Lung (tissue), 12 donors: Measurements from ENCODE around the gene TMEM169. TPM values are rescaled to one million over a fixed set of nuclear protein-coding genes. Genes with fewer than 3 reads are reported as not detected.

Experiments used
- ATAC-seq: fragments of 200-7000 bp; cut with Tn5 transposase; one replicate; pipeline ENCODE4 v1.9.1; 2020; ENCODE audit warnings: moderate number of reproducible peaks; ENCODE audit not compliant: insufficient read depth, low FRiP score
- DNase-seq, 3 donors: peaks; one replicate each; pipeline ENCODE4 v3.0.0-alpha.2; 2013 to 2017
- H3K27ac ChIP-seq, 2 donors: one replicate each; pipeline ENCODE4 v1.5.1; 2013; ENCODE audit warnings: mild to moderate bottlenecking in 2 of 2, moderate library complexity in 2 of 2, control low read depth in 1 of 2, inconsistent platforms in 1 of 2, low read depth in 1 of 2, low read length in 1 of 2
- H3K27me3 ChIP-seq, 3 donors: one replicate each; pipeline ENCODE4 v1.5.1; 2013; ENCODE audit warnings: low read length in 2 of 3; ENCODE audit not compliant: control insufficient read depth in 3 of 3, insufficient read depth in 3 of 3
- H3K36me3 ChIP-seq, 4 donors: one replicate each; pipeline ENCODE4 v1.5.1; 2013; ENCODE audit warnings: low read length in 4 of 4, mild to moderate bottlenecking in 1 of 4, moderate library complexity in 1 of 4; ENCODE audit not compliant: control insufficient read depth in 4 of 4, insufficient read depth in 4 of 4
- H3K4me1 ChIP-seq, 5 donors: one replicate each; pipeline ENCODE4 v1.5.1; 2013; ENCODE audit warnings: low read length in 5 of 5, mild to moderate bottlenecking in 2 of 5, moderate library complexity in 1 of 5; ENCODE audit not compliant: control insufficient read depth in 5 of 5, insufficient read depth in 5 of 5
- H3K4me3 ChIP-seq: one replicate; pipeline ENCODE4 v1.5.1; 2013; ENCODE audit warnings: mild to moderate bottlenecking, control low read depth, moderate library complexity
- H3K9ac ChIP-seq, 2 donors: one replicate each; pipeline ENCODE4 v1.5.1; 2013; ENCODE audit warnings: low read length in 2 of 2, control low read depth in 1 of 2; ENCODE audit not compliant: insufficient read depth in 1 of 2
- H3K9me3 ChIP-seq, 4 donors: one replicate each; pipeline ENCODE4 v1.5.1; 2013; ENCODE audit warnings: low read length in 3 of 4, mild to moderate bottlenecking in 1 of 4, moderate library complexity in 1 of 4; ENCODE audit not compliant: control insufficient read depth in 4 of 4, insufficient read depth in 3 of 4
- CTCF ChIP-seq: IDR thresholded peaks from 2 replicates; pipeline ENCODE4 v1.5.1; 2012; ENCODE audit warnings: mild to moderate bottlenecking; ENCODE audit errors: control extremely low read depth, extremely low read depth
- WGBS, 2 donors: extraction: QIAGEN DNeasy Blood & Tissue Kit; methylation state at CpG; one replicate each; pipeline ENCODE4 v1.1.7; 2013; 5-methylcytosine and 5-hydroxymethylcytosine counted together
- polyA plus RNA-seq, 2 donors: library from polyadenylated mRNA; stranded (reverse); fragments of 200-250 nt; gene quantifications; one replicate each; pipeline ENCODE4 v1.2.1, GENCODE V29; 2013
- total RNA-seq, 2 donors: library from RNA; depleted of rRNA in 1 of 2; stranded (reverse); fragments of >200 nt in 1 of 2; gene quantifications; one replicate each; pipeline ENCODE4 v1.2.1, GENCODE V29; 2014 to 2021
- donor health status: control.
- donor health status: control.
- donor health status: Bipolar disorder and iron deficiency.
- donor health status: healthy.
- donor health status: DM: yes; HTN: yes; CAD: no.

The TMEM169 gene
- total and polyA plus RNA-seq, 4 donors, result 0.14 to 0.67 (median 0.62) TPM

- TF ChIP-seq CTCF, result no peak
- no peak for ATAC-seq
- H3K27me3 ChIP-seq, result no peaks in the 10 kb centered on the region
Measured at GRCh38 chr2:216147172-216148131, 65.7 kb downstream of the TMEM169 start.

GRCh38 chr2:216148983-216149382 is 67.3 kb downstream of the TMEM169 start:
- H3K27ac ChIP-seq, result no peak overlapping the region
- no peak for TF ChIP-seq CTCF
- no peaks in the 10 kb centered on the region for H3K4me1 ChIP-seq
- peaks cover 0 to 2% (median 0%) of the 10 kb centered on the region in 4 donors for H3K9me3 ChIP-seq
- H3K4me3 ChIP-seq, result no peak overlapping the region
- H3K36me3 ChIP-seq, result peaks cover 24 to 75% (median 43%) of the 10 kb centered on the region in 4 donors
- no peak overlapping the region for H3K9ac ChIP-seq
- WGBS, 2 donors, result 96 to 99% methylated on average over 4 of the region's 4 CpGs
- no peak for ATAC-seq
- DNase-seq, result no peak
- no peaks in the 10 kb centered on the region for H3K27me3 ChIP-seq

More at GRCh38 chr2:216147172-216148131, 65.7 kb downstream of the TMEM169 start:
- WGBS, 2 donors, result 92 to 93% methylated on average over 5 of the region's 5 CpGs
- H3K4me3 ChIP-seq, result no peak overlapping the region
- no peaks in the 10 kb centered on the region for H3K4me1 ChIP-seq
- H3K9me3 ChIP-seq, result peaks cover 0 to 2% (median 0%) of the 10 kb centered on the region in 4 donors
- H3K27ac ChIP-seq, result no peak overlapping the region
- peaks cover 20 to 71% (median 39%) of the 10 kb centered on the region in 4 donors for H3K36me3 ChIP-seq
- DNase-seq, result no peak
- H3K9ac ChIP-seq, result no peak overlapping the region

- H3K36me3 ChIP-seq, result peaks cover 22 to 73% (median 43%) of the 10 kb centered on the region in 4 donors
- H3K9ac ChIP-seq, result no peak overlapping the region
- ATAC-seq (no peak), DNase-seq (no peak)
- peaks cover 0 to 2% (median 0%) of the 10 kb centered on the region in 4 donors for H3K9me3 ChIP-seq
- no peak for TF ChIP-seq CTCF
- H3K4me1 ChIP-seq, result no peaks in the 10 kb centered on the region
- H3K4me3 ChIP-seq, result no peak overlapping the region
- WGBS, 2 donors, result 85 to 86% methylated on average over 5 of the region's 5 CpGs
- no peak overlapping the region for H3K27ac ChIP-seq
- H3K27me3 ChIP-seq, result no peaks in the 10 kb centered on the region
Measured at GRCh38 chr2:216149741-216150140, 68.0 kb downstream of the TMEM169 start.
